H1 (cell line): Measurements from ENCODE around the gene A2ML1. TPM values are rescaled to one million over a fixed set of nuclear protein-coding genes. Genes with fewer than 3 reads are reported as not detected.
A peak's percentile ranks its signal among the peaks of the same experiment; 100 is the strongest.

Experiments used
- CTCF ChIA-PET: fragments of 300-600 bp; sonication (Branson Sonifier 250); formaldehyde crosslinking; loops from one replicate; lab custom pipeline; 2021; ENCODE audit not compliant: partially characterized antibody; lab: Charles Lee
- POLR2A ChIA-PET: fragments of 300-600 bp; sonication (Branson Sonifier 250); formaldehyde crosslinking; loops from one replicate; lab custom pipeline; 2021; ENCODE audit warnings: inconsistent platforms; ENCODE audit not compliant: partially characterized antibody; lab: Charles Lee
- DNase-seq, 2 experiments: peaks; one replicate each; pipeline versions ENCODE4 v3.0.0 to v3.0.0-alpha.2; 2010 to 2022; ENCODE audit warnings: low spot score in 2 of 2, low read depth in 1 of 2, mixed read lengths in 1 of 2
- FAIRE-seq: peaks from 2 replicates; lab custom pipeline; 2011; peaks lifted over from hg19 to GRCh38; lab: Jason Lieb, UNC
- H2AFZ ChIP-seq: 2 replicates; pipeline ENCODE4 v1.8.1; 2012; ENCODE audit warnings: low read length, inconsistent platforms
- H2AK5ac ChIP-seq: 2 replicates; pipeline ENCODE4 v1.6.1; 2013; ENCODE audit warnings: low read depth, low read length
- H2BK120ac ChIP-seq: replicated peaks from 2 replicates; pipeline ENCODE3; 2013; ENCODE audit warnings: low read depth, low read length, inconsistent platforms
- H2BK12ac ChIP-seq: 2 replicates; pipeline ENCODE4 v1.6.1; 2013; ENCODE audit warnings: low read depth, low read length
- H2BK15ac ChIP-seq: 2 replicates; pipeline ENCODE4 v1.6.1; 2013; ENCODE audit warnings: low read length
- H2BK20ac ChIP-seq: 2 replicates; pipeline ENCODE4 v1.6.1; 2013; ENCODE audit warnings: low read length
- H2BK5ac ChIP-seq: 2 replicates; pipeline ENCODE4 v1.6.1; 2013; ENCODE audit warnings: low read depth, low read length
- H3K14ac ChIP-seq: 2 replicates; pipeline ENCODE4 v1.6.1; 2013; ENCODE audit warnings: inconsistent platforms; ENCODE audit not compliant: insufficient read length
- H3K18ac ChIP-seq: 2 replicates; pipeline ENCODE4 v1.6.1; 2013; ENCODE audit warnings: low read length; ENCODE audit errors: extremely low read depth
- H3K23ac ChIP-seq: 2 replicates; pipeline ENCODE4 v1.6.1; 2013; ENCODE audit warnings: inconsistent platforms; ENCODE audit not compliant: insufficient read length
- H3K23me2 ChIP-seq: 2 replicates; pipeline ENCODE4 v1.6.1; 2013; ENCODE audit warnings: low read depth, low read length
- H3K27ac ChIP-seq: 2 replicates; pipeline ENCODE4 v1.6.1; 2011; ENCODE audit warnings: low read depth, low read length, inconsistent platforms
- H3K27me3 ChIP-seq, 4 experiments: replicated peaks in 1 of 4; 1 replicate in 1 of 4; 2 replicates in 3 of 4; pipeline versions ENCODE4 v1.6.1 to v1.8.1; 2011 to 2013; ENCODE audit warnings: low read length in 3 of 4, mild to moderate bottlenecking in 3 of 4, inconsistent platforms in 2 of 4, mixed read lengths in 2 of 4, moderate library complexity in 1 of 4; ENCODE audit not compliant: control insufficient read depth in 3 of 4, insufficient read depth in 3 of 4; ENCODE audit errors: extremely low read depth in 1 of 4
- H3K36me3 ChIP-seq, 4 experiments: 2 replicates each; pipeline versions ENCODE4 v1.6.1 to v1.8.1; 2011 to 2013; ENCODE audit warnings: mild to moderate bottlenecking in 4 of 4, low read length in 3 of 4, moderate library complexity in 2 of 4, control low read depth in 1 of 4, inconsistent platforms in 1 of 4; ENCODE audit not compliant: insufficient read depth in 4 of 4, control insufficient read depth in 2 of 4
- H3K4ac ChIP-seq: replicated peaks from 2 replicates; pipeline ENCODE3; 2013; ENCODE audit warnings: low read length, low read depth, mixed read lengths, inconsistent platforms; ENCODE audit not compliant: insufficient read length
- H3K4me1 ChIP-seq, 4 experiments: replicated peaks in 1 of 4; 1 replicate in 1 of 4; 2 replicates in 3 of 4; pipeline versions ENCODE4 v1.6.1 to v1.8.1; 2011 to 2013; ENCODE audit warnings: low read length in 3 of 4, inconsistent platforms in 2 of 4, mixed read lengths in 1 of 4; ENCODE audit not compliant: insufficient read depth in 4 of 4, control insufficient read depth in 3 of 4
- H3K4me2 ChIP-seq, 2 experiments: 2 replicates each; pipeline versions ENCODE4 v1.6.1 to v1.8.1; 2011 to 2013; ENCODE audit warnings: low read depth in 2 of 2, low read length in 2 of 2, control low read depth in 1 of 2, inconsistent platforms in 1 of 2, mild to moderate bottlenecking in 1 of 2; ENCODE audit not compliant: insufficient read depth in 1 of 2
- H3K4me3 ChIP-seq, 4 experiments: fragments of 200-600, 300-600 bp in 1 of 4; sonication (generic), shearing (Covaris generic), sonication (Bioruptor Twin) in 1 of 4; 2 replicates each; pipeline versions ENCODE4 v1.5.1 to v1.8.1; 2011 to 2016; ENCODE audit warnings: low read length in 4 of 4, low read depth in 3 of 4, control low read depth in 2 of 4, inconsistent platforms in 2 of 4, mild to moderate bottlenecking in 2 of 4, mixed read lengths in 1 of 4, moderate library complexity in 1 of 4; ENCODE audit not compliant: insufficient read depth in 2 of 4; ENCODE audit errors: extremely low read depth in 1 of 4
- H3K56ac ChIP-seq: replicated peaks from 2 replicates; pipeline ENCODE3; 2013; ENCODE audit warnings: low read depth, mild to moderate bottlenecking, mixed read lengths, low read length, inconsistent platforms; ENCODE audit not compliant: insufficient read length
- H3K79me1 ChIP-seq: 2 replicates; pipeline ENCODE4 v1.6.1; 2013; ENCODE audit warnings: low read depth, low read length, control low read depth
- H3K79me2 ChIP-seq, 2 experiments: 2 replicates each; pipeline versions ENCODE4 v1.6.1 to v1.8.1; 2012 to 2013; ENCODE audit warnings: low read length in 2 of 2, mild to moderate bottlenecking in 2 of 2, inconsistent platforms in 1 of 2; ENCODE audit not compliant: insufficient read depth in 2 of 2, control insufficient read depth in 1 of 2
- H3K9ac ChIP-seq, 4 experiments: replicated peaks in 1 of 4; 1 replicate in 1 of 4; 2 replicates in 3 of 4; pipeline versions ENCODE4 v1.6.1 to v1.8.1; 2011 to 2013; ENCODE audit warnings: low read depth in 3 of 4, low read length in 3 of 4, control low read depth in 2 of 4, mild to moderate bottlenecking in 2 of 4, moderate library complexity in 2 of 4, inconsistent platforms in 1 of 4; ENCODE audit errors: extremely low read depth in 1 of 4
- H3K9me3 ChIP-seq, 2 experiments: 2 replicates each; pipeline versions ENCODE4 v1.6.1 to v1.8.1; 2012 to 2013; ENCODE audit warnings: mild to moderate bottlenecking in 2 of 2, moderate library complexity in 2 of 2, control low read depth in 1 of 2, inconsistent platforms in 1 of 2, low read depth in 1 of 2, low read length in 1 of 2, mixed read lengths in 1 of 2; ENCODE audit not compliant: insufficient read depth in 2 of 2
- H4K20me1 ChIP-seq, 2 experiments: replicated peaks in 1 of 2; 2 replicates each; pipeline versions ENCODE3 to v1.8.1; 2011 to 2013; ENCODE audit warnings: inconsistent platforms in 2 of 2, low read length in 2 of 2, mild to moderate bottlenecking in 1 of 2; ENCODE audit not compliant: insufficient read depth in 2 of 2, control insufficient read depth in 1 of 2
- H4K5ac ChIP-seq: 2 replicates; pipeline ENCODE4 v1.6.1; 2013; ENCODE audit warnings: low read length, low read depth, mixed read lengths, inconsistent platforms; ENCODE audit not compliant: insufficient read length
- H4K8ac ChIP-seq: 2 replicates; pipeline ENCODE4 v1.8.0; 2013; ENCODE audit warnings: mild to moderate bottlenecking, moderate library complexity, low read length, inconsistent platforms; ENCODE audit not compliant: insufficient read depth; ENCODE audit errors: extremely low read depth
- H4K91ac ChIP-seq: replicated peaks from 2 replicates; pipeline ENCODE3; 2013; ENCODE audit warnings: low read length, mixed read lengths, inconsistent platforms; ENCODE audit not compliant: insufficient read length
- JUN ChIP-seq: IDR thresholded peaks from 2 replicates; pipeline ENCODE4 v1.6.1; 2011; ENCODE audit warnings: low read depth, mild to moderate bottlenecking, improper control_type of control experiment, low read length
- NANOG ChIP-seq: IDR thresholded peaks from 2 replicates; pipeline ENCODE4 v1.6.1; 2011; ENCODE audit warnings: low read length, low read depth, mild to moderate bottlenecking, inconsistent platforms; ENCODE audit not compliant: insufficient read depth, poor library complexity, severe bottlenecking
- WGBS, 2 experiments: shearing (Covaris generic) in 1 of 2; methylation state at CpG; one replicate each; pipeline versions ENCODE4 v1.1.6 to v1.1.7; 2013 to 2015; ENCODE audit warnings: low lambda C conversion rate in 2 of 2, mixed read lengths in 2 of 2, inconsistent platforms in 1 of 2, low coverage in 1 of 2, missing lambda C conversion rate in 1 of 2; ENCODE audit not compliant: insufficient replicate concordance in 2 of 2, insufficient coverage in 1 of 2, insufficient read length in 1 of 2; ENCODE audit errors: extremely low coverage in 1 of 2, missing lambda C conversion rate in 1 of 2; 5-methylcytosine and 5-hydroxymethylcytosine counted together
- polyA plus RNA-seq, 7 experiments: library from polyadenylated mRNA; depleted of rRNA in 3 of 7; stranded (reverse) in 5 of 7; unstranded in 2 of 7; fragments of >200 nt in 5 of 7; fragments of 200-250 nt in 2 of 7; gene quantifications; 1 replicate in 5 of 7; 2 replicates in 1 of 7; 4 replicates in 1 of 7; pipeline versions ENCODE4 v1.2.1 to v1.2.3, GENCODE V29; 2011 to 2013; ENCODE audit warnings: missing spikeins in 2 of 7, mixed read lengths in 2 of 7
- total RNA-seq: library from RNA; stranded (reverse); fragmentation: NEBNext Ultra II Directional; extraction: Animal tissue kit (Norgen Biotek cat#: 25700); gene quantifications from 2 replicates; pipeline ENCODE4 v1.2.1, GENCODE V29; 2021
- TF ChIP-seq, protein P1 (sequence below): IDR thresholded peaks from 2 replicates; pipeline ENCODE4 v1.6.1; 2012; ENCODE audit warnings: inconsistent platforms

A2ML1 gene
- total and polyA plus RNA-seq, 2 of the 8 experiments (the other 6 are each of a cell fraction or from before 2014, with no cell fraction given), result 10.2 to 10.3 TPM

DNA sequence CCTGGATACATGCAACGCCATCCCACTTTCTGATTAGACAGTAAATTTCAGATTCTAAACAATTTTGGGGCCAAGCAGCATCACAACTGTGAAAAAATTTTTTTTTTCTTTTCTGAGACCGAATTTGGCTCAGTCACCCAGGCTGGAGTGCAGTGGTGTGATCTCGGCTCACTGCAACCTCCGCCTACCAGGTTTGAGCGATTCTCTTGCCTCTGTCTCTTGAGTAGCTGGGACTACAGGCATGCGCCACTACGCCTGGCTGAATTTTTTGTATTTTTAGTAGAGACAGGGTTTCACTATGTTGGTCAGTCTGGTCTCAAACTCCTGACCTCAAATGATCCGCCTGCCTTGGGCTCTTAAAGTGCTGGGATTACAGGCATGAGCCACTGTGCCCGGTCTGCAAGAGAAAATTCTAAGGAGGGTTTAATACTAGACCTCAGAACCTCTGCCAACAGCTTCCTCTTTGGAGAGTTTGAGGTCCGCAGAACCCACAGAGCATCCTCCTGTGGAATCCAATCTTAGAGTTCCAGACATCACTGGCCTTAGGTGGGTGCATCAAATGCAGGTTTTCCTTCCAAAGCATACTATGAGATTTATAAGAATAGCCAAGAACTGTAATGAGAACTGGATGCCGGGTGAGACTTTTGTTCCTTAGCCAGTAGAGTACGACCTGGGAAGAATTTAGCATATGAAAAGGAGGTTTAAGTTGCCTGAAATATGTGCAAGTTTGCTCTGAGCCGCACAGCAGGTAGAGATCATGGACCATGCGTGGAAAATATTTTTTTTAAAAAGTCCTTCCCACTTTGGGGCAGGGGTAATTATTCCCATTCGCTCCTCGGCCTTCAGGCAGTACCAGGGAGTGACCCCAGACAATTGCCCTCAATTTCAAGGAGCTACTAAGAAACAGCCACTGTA is 84.1 kb downstream of the A2ML1 start:
- no peak overlapping the region for H3K23ac ChIP-seq
- H2BK12ac ChIP-seq, result peak overlapping the region; percentile 94; the same call in 1 of the 2 replicates
- H3K27ac ChIP-seq, result peak overlapping the region; percentile 60; the same call in 1 of the 2 replicates
- peak overlapping the region; percentile 43 for H3K56ac ChIP-seq
- H3K23me2 ChIP-seq, result no peaks in the 10 kb centered on the region; the same call in none of the 2 replicates
- POLR2A ChIA-PET, result interaction anchor here (1.0 to 3.8 kb wide), 7 partner anchors 8 to 288 kb away, joined by 3 to 16 read pairs (median 3); partner anchors contain the start of genes A2ML1 and PHC1
- peak overlapping the region; percentile 19 for H2BK120ac ChIP-seq
- H3K18ac ChIP-seq, result peak overlapping the region; percentile 76
- peak overlapping the region; percentile 87 for H2AK5ac ChIP-seq
- FAIRE-seq, result peak; percentile 74
- H2BK15ac ChIP-seq, result no peak overlapping the region; the same call in 1 of the 2 replicates
- H3K27me3 ChIP-seq, result no peaks in the 10 kb centered on the region
- H3K9ac ChIP-seq, result peak overlapping the region in 1 of 4 experiments; percentile 15; a peak in 1 of 7 replicates
- CTCF ChIA-PET, result interaction anchor here (0.6 to 2.8 kb wide), 4 partner anchors 8 to 225 kb away, joined by 3 to 12 read pairs (median 3); no protein-coding TSS in a partner anchor
- H4K8ac ChIP-seq, result no peak overlapping the region
- H3K36me3 ChIP-seq, result no peaks in the 10 kb centered on the region
- no peak overlapping the region for H3K14ac ChIP-seq
- H4K20me1 ChIP-seq, result no peaks in the 10 kb centered on the region
- TF ChIP-seq, protein P1, sequence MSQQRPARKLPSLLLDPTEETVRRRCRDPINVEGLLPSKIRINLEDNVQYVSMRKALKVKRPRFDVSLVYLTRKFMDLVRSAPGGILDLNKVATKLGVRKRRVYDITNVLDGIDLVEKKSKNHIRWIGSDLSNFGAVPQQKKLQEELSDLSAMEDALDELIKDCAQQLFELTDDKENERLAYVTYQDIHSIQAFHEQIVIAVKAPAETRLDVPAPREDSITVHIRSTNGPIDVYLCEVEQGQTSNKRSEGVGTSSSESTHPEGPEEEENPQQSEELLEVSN, result 0 out of 2 replicates have a peak, but pooled peaks have one; percentile 20
- TF ChIP-seq NANOG, result no peak
- TF ChIP-seq JUN, result no peak
- TF ChIP-seq, all 59 proteins: peak for 1
- 54% methylated on average over 16 of the region's 16 CpGs; no CpG with 5 or more reads in 1 of the 2 experiments for WGBS, 2 experiments
- no peak for DNase-seq
- Histone ChIP-seq H3K4me2 (peak overlapping the region; percentile 14 to 52), H2AFZ (no peak overlapping the region), H4K91ac (peak overlapping the region; percentile 88), H4K5ac (peak overlapping the region; percentile 50), H3K79me1 (no peaks in the 10 kb centered on the region), H2BK20ac (peak overlapping the region; percentile 96), H2BK5ac (peak overlapping the region; percentile 86), H3K4me3 (no peak overlapping the region), H3K79me2 (no peaks in the 10 kb centered on the region), H3K9me3 (peaks cover 0 to 2% of the 10 kb centered on the region in 2 experiments; a peak in 1 of 4 replicates), H3K4me1 (peaks cover 4 to 28% (median 22%) of the 10 kb centered on the region in 4 experiments), H3K4ac (peak overlapping the region; percentile 93)
